GM04503 (cell line): Measurements from ENCODE around the gene TNFAIP2.
"Not testable (repeated sequence)": the region's sequence is repeated elsewhere in the genome, so short reads cannot be mapped to it uniquely, and the experiment has no call there.

Experiments
- DNase-seq: peaks from one replicate; pipeline ENCODE4 v3.0.0-alpha.2; 2012; ENCODE audit warnings: low read depth

TNFAIP2 gene

DNA sequence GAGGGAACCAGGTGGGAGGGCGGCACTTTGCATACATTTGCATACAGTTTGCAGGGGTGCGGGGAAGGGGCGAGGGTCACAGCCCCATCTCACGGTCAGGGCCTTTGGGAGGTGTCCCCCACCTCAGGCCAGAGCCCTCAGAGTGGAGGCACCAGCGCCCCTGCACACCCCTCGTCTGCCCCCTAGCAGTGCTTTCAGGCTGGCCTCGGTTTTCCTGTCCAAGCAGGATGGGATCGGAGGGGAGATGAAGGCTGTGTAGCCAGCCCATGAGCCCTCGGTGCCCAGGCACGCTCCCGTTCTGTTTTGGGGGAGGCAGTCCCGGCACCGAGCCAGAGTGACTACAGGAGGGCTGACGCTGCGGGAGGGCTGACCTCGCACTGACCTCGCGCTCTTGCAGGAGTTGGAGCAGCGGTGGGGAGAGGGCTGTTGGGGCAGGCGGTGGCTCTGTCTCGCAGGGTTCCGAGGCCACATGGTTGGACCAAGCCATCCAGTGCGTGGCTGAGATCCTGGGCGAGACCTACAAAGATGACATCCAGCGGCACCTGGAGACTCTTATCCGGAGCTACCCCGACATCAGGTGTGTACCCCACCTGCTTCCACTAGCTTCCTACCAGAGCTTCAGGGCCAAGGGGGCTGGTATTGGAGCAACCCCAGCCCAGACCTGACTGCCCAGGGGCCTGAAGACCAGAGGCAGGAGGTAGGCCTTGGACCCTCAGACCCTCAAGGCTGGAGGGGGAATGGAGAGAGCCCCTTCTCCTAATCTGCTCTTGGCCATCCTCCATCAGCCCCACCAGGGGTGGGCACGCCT is 15.1 kb upstream of the TNFAIP2 start:
- DNase-seq, result no peak

- DNase-seq, result no peak
Measured at GRCh38 chr14:103108749-103109207, 14.5 kb upstream of the TNFAIP2 start.

- DNase-seq, result no peak
Measured at GRCh38 chr14:103109535-103110441, 13.5 kb upstream of the TNFAIP2 start.

DNA sequence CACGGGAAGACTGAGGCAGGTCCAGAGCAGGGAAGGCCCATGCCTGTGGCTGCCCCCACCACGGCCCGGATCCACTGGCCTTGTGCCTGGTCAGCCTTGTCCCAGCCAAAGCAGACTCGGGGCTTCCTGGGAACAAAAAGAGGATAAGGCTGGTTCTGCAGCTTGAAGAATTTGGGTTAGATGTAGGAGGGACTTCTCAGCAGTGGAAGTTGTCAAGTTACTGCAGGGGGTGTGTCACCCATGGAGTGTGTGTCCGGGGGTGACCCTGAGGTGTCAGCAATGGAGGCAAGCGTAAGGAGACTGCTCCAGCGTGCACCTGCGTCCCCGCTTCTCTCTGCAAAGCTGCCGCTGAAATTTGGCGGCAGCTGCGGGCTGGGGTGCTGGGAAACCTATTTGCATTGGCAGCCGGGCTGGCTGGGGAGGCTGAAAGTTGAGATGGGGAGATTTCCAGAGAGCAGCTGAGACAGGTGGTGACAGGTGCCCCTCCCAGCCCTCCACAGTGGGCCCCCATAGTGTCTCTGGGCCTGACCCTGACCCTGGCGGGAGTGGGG is 12.5 kb upstream of the TNFAIP2 start:
- no peak for DNase-seq

DNA sequence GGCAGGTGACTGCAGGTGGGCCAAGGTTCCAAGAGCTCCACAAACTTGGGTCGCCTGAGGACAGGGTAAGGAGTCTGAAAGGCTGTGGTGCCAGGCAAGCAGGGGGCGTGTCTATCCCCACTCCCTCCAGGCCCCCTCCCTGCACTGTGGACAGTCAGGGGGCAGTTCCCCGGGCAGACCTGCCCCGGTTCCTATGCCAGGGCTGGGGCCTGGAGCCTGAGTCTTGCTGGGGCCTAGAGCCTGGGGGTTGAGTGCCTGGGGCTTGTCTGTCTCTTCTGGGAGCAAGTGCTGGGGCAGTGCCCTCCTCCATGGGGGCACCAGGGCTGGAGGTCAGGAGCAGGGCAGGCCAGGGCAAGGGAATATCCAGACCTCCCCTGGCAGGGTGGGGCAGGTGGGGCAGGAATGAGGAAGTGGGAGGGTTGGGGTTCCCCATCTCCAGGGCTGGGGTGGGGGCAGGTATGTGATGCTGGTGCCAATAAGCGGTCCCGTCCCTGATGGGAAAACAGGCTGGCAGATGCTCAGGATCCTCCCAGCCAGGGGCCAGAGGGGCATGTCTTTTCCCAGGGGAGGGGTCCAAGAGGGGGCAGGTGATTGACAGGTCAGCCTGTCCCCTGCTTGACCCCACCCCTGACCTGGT is 11.9 kb upstream of the TNFAIP2 start:
- no peak for DNase-seq

DNA sequence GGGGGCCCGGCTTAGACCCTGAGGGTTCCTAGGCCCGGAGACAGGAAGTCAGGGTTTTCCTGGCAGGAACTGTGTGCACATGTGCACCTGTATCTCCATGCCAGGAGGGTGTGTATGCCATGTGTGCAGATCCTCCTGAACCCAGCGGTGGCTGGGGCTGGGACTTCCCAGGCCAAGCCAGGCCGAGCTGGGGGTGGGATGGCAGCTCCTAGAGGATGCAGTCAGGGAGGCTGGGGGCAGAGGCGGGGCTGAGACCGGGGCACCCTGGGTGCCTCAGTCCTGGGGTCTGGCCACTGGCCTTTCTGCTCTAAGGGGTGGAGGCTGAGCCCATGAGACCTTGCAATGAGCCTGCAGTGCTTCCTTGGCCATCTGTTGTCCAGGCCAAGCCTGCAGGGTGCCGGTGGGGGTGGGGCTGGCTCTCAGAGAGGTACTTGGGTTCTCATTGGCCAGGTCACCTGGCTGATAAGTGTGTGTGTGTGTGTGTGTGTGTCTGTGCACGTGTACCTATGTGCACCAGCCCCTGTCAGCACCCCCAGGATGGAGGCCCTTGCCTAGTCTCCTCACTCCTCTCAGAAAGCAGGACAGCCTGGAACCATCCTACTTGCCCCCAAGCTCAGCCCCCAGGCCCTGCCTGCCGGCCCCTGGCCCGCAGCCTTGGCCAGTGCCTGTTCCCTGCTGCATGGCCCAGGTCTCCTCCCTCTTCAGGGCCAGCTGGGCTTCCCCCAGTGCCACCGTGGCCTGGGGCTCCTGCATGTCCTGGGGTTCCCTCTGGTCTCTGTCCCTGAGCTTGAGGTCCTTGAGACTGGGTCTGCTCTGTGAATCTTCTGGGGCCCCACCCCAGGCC is 10.6 kb upstream of the TNFAIP2 start:
- no peak for DNase-seq

DNA sequence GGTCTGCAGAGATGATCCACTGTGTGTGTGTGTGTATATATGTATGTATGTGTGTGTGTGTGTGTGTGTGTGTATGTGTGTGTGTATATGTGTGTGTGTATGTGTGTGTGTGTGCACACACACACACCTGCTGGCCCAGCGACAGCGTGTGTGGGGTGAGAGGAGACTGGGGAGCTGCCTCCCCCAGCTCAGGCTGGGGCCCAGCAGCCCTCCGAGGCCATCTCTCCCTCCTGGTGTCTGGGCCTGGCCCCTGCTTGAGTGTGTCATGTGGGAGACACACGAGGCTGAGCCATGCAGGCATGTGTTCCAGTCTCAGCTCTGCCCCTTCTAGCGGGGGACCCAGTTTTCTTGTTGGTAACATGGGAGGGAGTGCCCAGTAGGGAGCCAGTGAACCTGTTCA is 10.0 kb upstream of the TNFAIP2 start:
- no peak for DNase-seq

DNA sequence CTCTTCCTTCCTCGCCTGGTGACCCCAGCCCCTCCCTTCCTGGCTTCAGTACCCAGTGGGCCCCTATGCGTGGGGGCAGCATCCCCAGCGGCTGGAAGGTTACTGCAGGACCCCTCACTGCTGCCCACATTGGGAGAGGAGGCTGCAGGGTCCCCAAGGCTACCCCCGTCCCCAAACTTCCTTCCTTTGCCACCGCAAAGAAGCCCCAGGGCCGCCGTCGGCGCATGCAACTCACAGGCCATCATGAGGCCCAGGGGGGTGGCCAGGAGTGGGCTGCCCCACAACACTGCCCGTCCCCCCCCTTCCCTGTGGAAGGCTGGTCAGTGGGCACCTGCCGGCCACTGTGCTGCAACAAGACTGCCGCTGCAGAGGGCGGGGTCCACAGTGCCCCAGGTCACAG is 9.5 kb upstream of the TNFAIP2 start:
- no peak for DNase-seq

GRCh38 chr14:103115086-103115679 is 8.1 kb upstream of the TNFAIP2 start:
- DNase-seq, result not testable (repeated sequence)

- DNase-seq, result no peak
Measured at GRCh38 chr14:103115845-103116572, 7.3 kb upstream of the TNFAIP2 start.

- no peak for DNase-seq
Measured at GRCh38 chr14:103116636-103117035, 6.6 kb upstream of the TNFAIP2 start.

DNA sequence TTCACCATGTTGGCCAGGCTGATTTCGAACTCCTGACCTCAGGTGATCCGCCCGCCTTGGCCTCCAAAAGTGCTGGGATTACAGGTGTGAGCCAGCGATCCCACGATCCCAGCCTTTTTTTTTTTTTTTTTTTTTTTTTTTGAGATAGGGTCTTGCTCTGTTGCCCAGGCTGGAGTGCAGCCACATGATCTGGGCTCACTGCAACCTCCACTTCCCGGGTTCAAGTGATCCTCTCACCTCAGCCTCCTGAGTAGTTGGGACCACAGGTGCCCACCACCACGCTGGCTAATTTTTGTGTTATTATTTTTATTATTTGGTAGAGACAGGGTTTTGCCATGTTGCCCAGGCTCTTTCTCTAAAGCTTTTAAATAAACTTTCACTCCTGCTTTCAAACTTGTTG is 5.8 kb upstream of the TNFAIP2 start:
- DNase-seq, result not testable (repeated sequence)

GRCh38 chr14:103118018-103118662 is 5.1 kb upstream of the TNFAIP2 start:
- no peak for DNase-seq

DNA sequence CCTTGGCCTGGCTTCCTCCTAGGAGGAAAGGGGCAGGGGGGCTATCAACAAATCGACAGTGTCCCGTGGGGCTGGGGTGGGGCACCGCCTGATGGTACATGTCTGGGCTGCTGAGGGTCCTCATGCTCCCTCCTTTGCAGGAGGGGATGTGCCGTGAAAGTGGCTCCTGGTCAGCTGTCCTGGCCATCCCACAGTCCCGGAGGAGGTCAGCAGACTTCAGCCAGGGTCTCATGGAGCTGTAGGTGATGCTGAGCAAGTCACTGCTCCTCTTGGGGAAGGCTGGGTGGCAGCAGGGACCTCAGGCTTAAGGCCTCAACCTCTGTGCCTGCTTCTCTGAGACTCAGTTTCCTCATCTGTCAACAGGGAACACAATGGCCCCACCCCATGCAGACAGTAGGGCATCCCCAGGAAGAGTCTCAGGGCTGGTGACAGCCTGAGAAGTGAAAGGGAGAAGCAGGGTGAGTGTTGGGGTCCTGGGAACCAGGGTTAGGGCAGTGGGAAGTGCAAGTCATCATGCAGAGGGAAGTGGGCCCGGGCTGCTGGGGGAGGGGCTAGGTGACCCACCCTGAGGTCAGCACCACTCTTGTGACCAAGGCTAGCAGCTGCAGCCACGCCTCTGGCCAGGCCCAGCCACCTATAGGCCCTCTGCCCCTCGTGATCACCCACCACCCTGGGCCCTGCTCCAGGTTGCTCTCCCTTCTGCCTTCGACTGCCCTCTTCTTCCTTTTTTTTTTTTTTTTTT is 4.4 kb upstream of the TNFAIP2 start:
- no peak for DNase-seq

DNA sequence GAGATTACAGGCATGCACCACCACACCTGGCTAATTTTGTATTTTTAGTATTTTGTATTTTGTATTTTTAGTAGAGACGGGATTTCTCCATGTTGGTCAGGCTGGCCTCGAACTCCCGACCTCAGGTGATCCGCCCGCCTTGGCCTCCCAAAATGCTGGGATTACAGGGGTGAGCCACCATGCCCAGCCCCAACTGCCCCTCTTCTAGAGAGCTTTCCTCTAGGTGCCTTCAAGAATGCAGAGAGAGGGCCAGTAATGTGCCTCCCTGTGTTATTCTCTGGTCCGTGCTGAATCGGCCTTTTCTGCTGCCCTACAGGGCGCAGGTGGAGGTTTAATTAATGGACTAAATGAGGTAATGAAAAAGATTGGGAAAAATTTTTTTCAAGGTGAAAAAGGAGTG is 3.7 kb upstream of the TNFAIP2 start:
- DNase-seq, result not testable (repeated sequence)

DNA sequence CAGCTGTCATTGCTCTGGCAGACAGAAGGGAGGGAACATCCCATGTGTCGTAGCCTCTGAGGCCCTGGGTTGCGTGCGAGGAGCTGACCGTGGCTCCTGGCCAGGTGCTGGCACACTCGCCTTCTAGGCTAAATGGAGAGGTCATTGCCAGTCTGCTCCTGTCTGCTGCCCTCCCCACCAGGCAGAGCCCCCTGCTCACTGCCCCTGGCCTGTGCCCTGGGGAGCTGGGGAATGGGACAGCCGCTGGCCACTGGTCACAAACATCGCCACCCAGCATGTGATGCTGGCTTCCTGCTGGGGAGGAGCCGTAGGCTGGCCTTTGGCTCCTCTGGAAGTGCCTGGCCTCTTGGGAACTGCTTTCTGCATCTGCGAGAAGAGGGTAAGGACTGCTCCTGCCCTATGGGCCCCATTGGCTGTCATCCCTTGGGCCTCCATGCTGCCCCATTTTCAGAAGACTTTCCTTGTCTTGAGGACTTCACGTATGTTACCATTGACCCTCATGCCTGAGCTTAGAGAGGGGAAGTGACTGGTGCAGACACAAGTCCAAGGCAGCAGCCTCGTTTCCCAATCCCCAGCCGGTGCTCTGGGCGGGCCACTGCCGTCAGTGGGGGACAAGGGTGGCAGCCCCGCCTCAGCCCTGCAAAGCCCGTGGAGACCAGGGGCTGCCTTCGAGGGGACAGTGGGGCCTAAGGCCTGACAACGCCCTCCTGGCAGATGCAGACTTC is 2.0 kb upstream of the TNFAIP2 start:
- no peak for DNase-seq

DNA sequence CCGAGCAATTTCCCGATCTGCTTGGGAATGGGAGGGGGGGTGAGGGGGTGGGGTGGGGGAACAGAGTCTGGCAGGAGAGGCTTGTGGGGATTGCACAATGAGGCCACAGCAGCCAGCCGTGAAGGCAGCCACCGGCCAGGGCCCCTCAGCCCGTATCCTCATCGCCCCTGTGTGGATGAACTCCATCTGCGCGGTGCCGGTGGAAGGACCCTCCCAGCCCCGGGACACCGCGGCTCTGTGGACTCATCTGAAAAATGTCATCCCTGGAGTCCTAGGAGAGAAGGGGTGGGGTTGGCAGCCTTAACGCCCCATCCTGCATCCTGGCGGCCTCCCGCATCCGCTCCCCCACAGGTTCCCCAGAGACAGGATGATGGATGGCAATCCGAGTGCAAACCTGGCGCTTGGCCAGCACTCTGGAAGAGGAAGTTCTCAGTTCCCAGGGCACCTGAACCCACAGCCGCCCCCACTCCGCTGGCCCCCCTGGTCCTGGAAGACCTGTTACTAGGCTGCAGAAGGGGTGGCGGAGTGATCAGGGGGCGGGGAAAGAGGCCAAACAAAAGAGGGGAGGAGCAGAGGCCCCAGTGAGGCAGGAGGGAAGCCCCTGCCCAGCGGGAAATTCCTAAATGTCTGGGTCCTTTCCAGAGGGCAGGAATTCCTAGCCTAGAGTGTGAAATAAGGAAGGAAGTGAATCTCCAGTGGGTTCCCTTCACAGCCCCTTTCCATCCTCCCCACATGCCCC is 1.2 kb upstream of the TNFAIP2 start:
- no peak for DNase-seq

- no peak for DNase-seq
Measured at GRCh38 chr14:103122585-103122946, 695 bp upstream of the TNFAIP2 start.
